Ovary (tissue), 9 donors: ENCODE data around the gene PANK4. TPM values are rescaled to one million over a fixed set of nuclear protein-coding genes. Genes with fewer than 3 reads are reported as not detected.
"Not testable (repeated sequence)": the region's sequence is repeated elsewhere in the genome, so short reads cannot be mapped to it uniquely, and the experiment has no call there.

Experiments used
- DNase-seq, 5 donors: peaks; one replicate each; pipeline ENCODE4 v3.0.0-alpha.2; 2019 to 2020
- H3K27ac ChIP-seq, 2 donors: fragments of 200-600 bp; one replicate each; pipeline versions ENCODE4 v1.5.1 to v1.8.0; 2019 to 2022
- H3K27me3 ChIP-seq: fragments of 200-600 bp; one replicate; pipeline ENCODE4 v1.8.0; 2022
- H3K36me3 ChIP-seq: fragments of 200-600 bp; sonication (generic); one replicate; pipeline ENCODE4 v1.5.1; 2019
- H3K4me1 ChIP-seq: one replicate; pipeline ENCODE4 v1.8.1; 2013; ENCODE audit warnings: mild to moderate bottlenecking, moderate library complexity; ENCODE audit not compliant: insufficient read depth
- H3K4me3 ChIP-seq: fragments of 200-600 bp; sonication (generic); one replicate; pipeline ENCODE4 v1.5.1; 2017
- H3K9me3 ChIP-seq, 2 donors: fragments of 200-600 bp in 1 of 2; sonication (generic) in 1 of 2; one replicate each; pipeline versions ENCODE4 v1.5.1 to v1.8.1; 2013 to 2019; ENCODE audit warnings: mild to moderate bottlenecking in 1 of 2, moderate library complexity in 1 of 2
- CTCF ChIP-seq, 3 donors: fragments of 450-650 bp in 2 of 3; fragments of 200-600 bp in 1 of 3; IDR thresholded peaks; one replicate each; pipeline versions ENCODE4 v1.5.1 to v1.8.0; 2016 to 2022; ENCODE audit warnings: antibody characterized with exemption in 3 of 3, mild to moderate bottlenecking in 1 of 3
- EP300 ChIP-seq: sonication (generic); formaldehyde crosslinking; IDR thresholded peaks from one replicate; pipeline ENCODE4 v1.6.1; 2017; ENCODE audit warnings: antibody characterized with exemption
- POLR2A ChIP-seq: fragments of 450-650 bp; IDR thresholded peaks from one replicate; pipeline ENCODE4 v1.6.1; 2017; ENCODE audit warnings: antibody characterized with exemption, mild to moderate bottlenecking, moderate library complexity
- WGBS, 3 donors: extraction: QIAGEN DNeasy Blood & Tissue Kit in 1 of 3; methylation state at CpG; one replicate each; pipeline versions ENCODE4 v1.1.5 to v1.1.7; 2013 to 2017; 5-methylcytosine and 5-hydroxymethylcytosine counted together
- intact Hi-C, 4 donors: fragments of 100-400 bp; cut with DNase I; formaldehyde crosslinking; loops; one replicate each; pipeline versions ENCODE4 v1.11.0 to v1.15.1; 2022 to 2023
- polyA plus RNA-seq, 2 donors: library from polyadenylated mRNA; stranded (reverse); fragments of 200-250 nt in 1 of 2; fragments of 350-450 nt in 1 of 2; fragmentation: Illumina TruSeq in 1 of 2; extraction: RNeasy Lipid Tissue Mini Kit (QIAGEN cat#74804) in 1 of 2; gene quantifications; one replicate each; pipeline ENCODE4 v1.2.3, GENCODE V29; 2013 to 2014
- total RNA-seq, 7 donors: library from RNA; depleted of rRNA in 2 of 7; stranded (reverse); fragments of >200 nt in 2 of 7; fragmentation: NEBNext Ultra II Directional in 3 of 7; extraction: Animal tissue kit (Norgen Biotek cat#: 25700) in 3 of 7; gene quantifications; one replicate each; pipeline versions ENCODE4 v1.1.0 to v1.2.4, GENCODE V29; 2016 to 2023
- donor health status: DM: no; HTN: no; CAD: no; lungs with moderate emphysema.
- donor health status: DM: no; HTN: no; CAD: no.
- donor health status: Bipolar disorder and iron deficiency.
- donor health status: DM: yes; HTN: yes; CAD: no.
- donor health status: DM: no; HTN: no; CAD: no.
- donor health status: DM: yes; HTN: yes; CAD: no.

PANK4 gene
- total and polyA plus RNA-seq, 9 donors = 14.7 to 33.3 (median 26.1) TPM

DNA sequence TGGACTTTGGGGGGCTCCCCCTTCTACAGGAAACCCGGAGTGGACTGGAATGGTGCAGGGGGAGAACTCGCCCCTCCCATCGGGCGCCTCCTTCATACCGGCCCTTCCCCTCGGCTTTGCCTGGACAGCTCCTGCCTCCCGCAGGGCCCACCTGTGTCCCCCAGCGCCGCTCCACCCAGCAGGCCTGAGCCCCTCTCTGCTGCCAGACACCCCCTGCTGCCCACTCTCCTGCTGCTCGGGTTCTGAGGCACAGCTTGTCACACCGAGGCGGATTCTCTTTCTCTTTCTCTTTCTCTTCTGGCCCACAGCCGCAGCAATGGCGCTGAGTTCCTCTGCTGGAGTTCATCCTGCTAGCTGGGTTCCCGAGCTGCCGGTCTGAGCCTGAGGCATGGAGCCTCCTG is 29.9 kb upstream of the PANK4 start, which contains the start of gene TNFRSF14:
TSS of gene TNFRSF14 (plus strand) at position 95 of the 401 bp plus-strand sequence. CDS start at position 389, 294 bp downstream.
- Histone ChIP-seq H3K27me3 (no peaks in the 10 kb centered on the region), H3K9me3 (no peaks in the 10 kb centered on the region), H3K4me1 (peaks cover 12% of the 10 kb centered on the region), H3K27ac (peak within 1 kb of the TSS; percentile 82 to 88), H3K36me3 (no peaks in the 10 kb centered on the region), H3K4me3 (peak within 1 kb of the TSS; percentile 64)
- WGBS, 3 donors = 0 to 2% (median 1%) methylated on average over 16 of the region's 16 CpGs
- intact Hi-C loops = loop anchor here in 2 of 4 donors (5.0 to 10.0 kb wide), 2 partner anchors 314 to 1651 kb away; no protein-coding TSS in a partner anchor
- TF ChIP-seq POLR2A (peak; percentile 14), EP300 (no peak)
- DNase-seq = peak; percentile 49 to 69 (median 61)

DNA sequence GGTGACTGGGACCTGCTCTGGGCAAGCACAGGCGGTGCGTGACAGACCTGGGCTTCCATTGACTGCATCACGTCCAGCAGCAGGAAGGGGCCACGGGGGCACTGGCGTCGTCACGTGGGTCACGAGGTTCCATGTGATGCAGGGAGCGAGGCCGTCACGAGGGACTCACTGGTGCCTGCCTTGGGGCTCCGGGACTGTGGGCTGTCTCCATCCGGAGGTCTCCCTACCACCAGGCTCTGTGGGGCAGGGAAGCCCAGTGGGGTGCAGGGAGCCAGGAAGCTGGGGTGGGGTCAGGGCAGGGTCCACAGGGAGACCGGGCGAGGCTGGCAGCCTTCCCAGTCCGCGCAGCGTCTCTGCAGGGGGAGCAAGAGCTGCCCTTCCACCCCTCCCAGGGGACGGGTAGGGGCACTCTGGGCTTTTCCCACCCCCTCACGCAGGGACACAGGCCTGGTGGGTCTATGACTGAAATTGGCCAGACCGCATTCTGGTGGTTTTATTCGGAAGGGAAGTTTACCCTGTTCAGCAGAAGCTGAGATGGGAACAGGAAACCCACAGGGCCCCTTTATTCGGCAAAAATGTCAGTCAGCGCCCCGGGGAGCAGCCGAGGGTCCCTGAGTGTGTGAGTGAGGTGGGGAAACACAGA is 29.4 kb upstream of the PANK4 start:
- Histone ChIP-seq H3K27me3 (no peaks in the 10 kb centered on the region), H3K27ac (peak overlapping the region; percentile 82 to 88), H3K9me3 (no peaks in the 10 kb centered on the region), H3K4me1 (peaks cover 12% of the 10 kb centered on the region), H3K4me3 (peak overlapping the region; percentile 64), H3K36me3 (no peaks in the 10 kb centered on the region)
- 4 to 7% (median 4%) methylated on average over 20 to 26 of the region's 26 CpGs for WGBS, 3 donors
- peak; percentile 78 to 89 (median 83) for DNase-seq
- intact Hi-C loops = loop anchor here in 2 of 4 donors (5.0 to 10.0 kb wide), 2 partner anchors 313 to 1651 kb away; no protein-coding TSS in a partner anchor
- peak; percentile 78 for TF ChIP-seq POLR2A
- peak; percentile 56 for TF ChIP-seq EP300
- no peak for TF ChIP-seq CTCF (IDR thresholded peaks at IDR 0.05)

DNA sequence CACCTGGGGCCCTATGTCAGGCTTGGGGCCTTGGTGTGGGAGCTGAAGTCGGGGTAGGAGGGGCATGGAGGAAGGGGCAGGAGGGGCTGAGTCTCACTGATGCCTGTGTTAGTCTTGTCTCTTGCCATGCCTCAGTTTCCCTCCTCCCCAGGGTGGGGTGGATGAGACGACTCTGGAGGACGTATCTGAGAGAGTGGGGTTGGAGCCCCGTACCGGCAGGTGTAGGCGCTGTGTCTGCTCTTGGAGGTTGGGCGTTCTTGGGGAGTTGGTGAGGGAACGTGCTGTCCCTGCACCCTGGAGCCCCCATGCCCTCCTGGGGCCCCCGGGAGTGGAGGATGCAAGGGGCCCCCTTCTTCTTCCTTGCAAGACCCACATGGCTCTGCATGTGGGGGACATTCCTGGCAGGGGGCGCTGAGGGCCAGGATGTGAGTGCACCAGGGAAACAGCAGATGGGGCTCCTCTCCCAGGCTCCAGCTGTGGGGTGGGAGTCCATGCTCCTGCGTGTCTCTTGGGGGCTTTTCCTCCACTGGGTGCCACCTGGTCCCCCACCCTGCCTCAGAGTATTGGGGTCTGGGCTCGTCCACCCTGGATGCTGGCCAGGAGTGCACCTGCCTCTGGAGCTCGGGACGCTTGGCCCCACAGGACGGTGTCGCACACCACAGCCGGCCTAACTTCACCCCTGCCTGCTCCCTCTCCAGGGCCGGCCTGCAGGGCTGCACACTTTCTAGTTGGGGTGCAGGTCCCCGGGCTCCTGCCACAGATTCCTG is 28.4 kb upstream of the PANK4 start:
- Histone ChIP-seq H3K4me3 (no peak overlapping the region), H3K27me3 (no peaks in the 10 kb centered on the region), H3K36me3 (no peaks in the 10 kb centered on the region), H3K27ac (no peak overlapping the region), H3K9me3 (no peaks in the 10 kb centered on the region), H3K4me1 (peaks cover 12% of the 10 kb centered on the region)
- 50 to 58% (median 52%) methylated on average over 14 to 19 of the region's 19 CpGs for WGBS, 3 donors
- peak in 2 of 5 donors; percentile 55 to 57 for DNase-seq
- TF ChIP-seq POLR2A (no peak), CTCF (IDR thresholded peaks at IDR 0.05) (peak in 1 of 3 donors; percentile 8)
- intact Hi-C loops = loop anchor here in 2 of 4 donors (5.0 to 10.0 kb wide), 2 partner anchors 313 to 1650 kb away; no protein-coding TSS in a partner anchor

DNA sequence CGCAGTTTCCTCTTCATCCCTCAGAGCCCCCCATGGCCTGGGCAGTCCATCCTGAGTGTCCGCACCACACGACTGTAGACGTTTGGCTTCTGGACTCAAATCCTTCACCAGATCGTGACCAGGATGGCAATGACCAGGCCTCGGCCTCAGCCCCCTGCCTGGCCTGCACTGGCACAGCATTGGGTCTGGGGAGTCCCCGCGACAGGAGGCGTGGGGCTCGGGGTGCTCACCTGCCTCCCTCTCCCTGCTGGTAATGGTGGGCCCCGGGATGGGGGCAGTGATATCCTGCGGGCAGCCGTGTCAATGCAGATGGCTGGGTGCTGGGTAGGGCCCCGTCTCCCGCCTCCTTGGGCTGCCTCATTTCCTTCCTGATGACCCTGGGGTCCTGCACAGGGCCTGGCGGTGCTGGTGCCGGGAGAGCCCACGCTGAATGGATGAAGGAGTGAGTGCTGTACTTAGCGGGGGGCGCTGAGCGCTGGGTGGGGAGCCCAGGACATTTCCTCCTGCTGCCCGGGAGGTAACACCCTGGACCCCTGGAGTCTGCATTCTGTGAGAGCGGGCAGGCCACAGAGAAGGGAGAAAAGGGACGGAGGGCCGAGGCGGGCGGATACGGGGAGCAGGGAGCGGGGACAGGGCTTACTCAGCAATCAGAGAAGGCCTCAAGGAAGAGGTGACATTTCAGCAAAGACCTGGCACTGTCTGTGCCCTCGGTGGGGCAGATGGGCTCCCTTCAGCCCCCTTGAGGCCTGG is 27.6 kb upstream of the PANK4 start:
- H3K27me3 ChIP-seq = no peaks in the 10 kb centered on the region
- no peak overlapping the region for H3K4me3 ChIP-seq
- no peaks in the 10 kb centered on the region for H3K9me3 ChIP-seq
- no peak for DNase-seq
- no peaks in the 10 kb centered on the region for H3K36me3 ChIP-seq
- intact Hi-C loops = loop anchor here in 1 of 4 donors (10.0 kb wide), 1 partner anchor 1649 kb away; no protein-coding TSS in a partner anchor
- no peak overlapping the region for H3K27ac ChIP-seq
- TF ChIP-seq CTCF (IDR thresholded peaks at IDR 0.05) (no peak), POLR2A (no peak), EP300 (no peak)
- 78 to 82% (median 79%) methylated on average over 30 of the region's 30 CpGs for WGBS, 3 donors
- peaks cover 12% of the 10 kb centered on the region for H3K4me1 ChIP-seq

DNA sequence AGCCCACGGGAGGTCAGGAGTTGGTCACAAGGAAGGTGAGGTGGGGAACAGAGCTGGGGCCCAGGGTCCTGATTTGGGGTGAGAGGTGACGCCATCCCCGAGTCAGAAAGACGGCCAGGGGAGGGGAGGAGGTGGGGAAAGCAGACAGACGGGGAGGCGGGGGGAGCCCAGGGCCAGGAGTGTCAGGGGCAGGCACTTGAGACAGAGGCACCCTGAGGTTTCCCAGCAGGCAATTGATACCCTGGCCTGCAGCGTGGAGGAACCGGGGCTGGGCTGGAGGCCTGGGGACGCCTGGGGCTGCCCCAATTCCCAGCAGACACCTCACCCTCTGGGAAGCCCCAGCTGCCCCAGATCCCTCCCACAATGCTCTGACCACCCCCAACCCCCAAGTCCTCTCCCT is 26.7 kb upstream of the PANK4 start:
- WGBS, 3 donors = 49 to 69% (median 52%) methylated on average over 8 to 9 of the region's 9 CpGs

More for the DNA sequence above, 26.7 kb upstream of the PANK4 start:
- H3K4me3 ChIP-seq, H3K27me3 ChIP-seq, H3K36me3 ChIP-seq, H3K27ac ChIP-seq, H3K9me3 ChIP-seq, DNase-seq: not testable (repeated sequence)
- H3K4me1 ChIP-seq = peaks cover 14% of the 10 kb centered on the region
- intact Hi-C loops = loop anchor here in 1 of 4 donors (10.0 kb wide), 1 partner anchor 1648 kb away; no protein-coding TSS in a partner anchor
